Fibroblast of lung (primary cell): ENCODE results near the gene PHTF1.

Experiments
- CTCF ChIP-seq, 2 donors: IDR thresholded peaks in 1 of 2; conservative IDR thresholded peaks in 1 of 2; 1 replicate in 1 of 2; 2 replicates in 1 of 2; pipeline ENCODE4 v1.5.1; 2011 to 2012; ENCODE audit warnings: low read length in 2 of 2, control low read depth in 1 of 2, inconsistent platforms in 1 of 2, low read depth in 1 of 2, mild to moderate bottlenecking in 1 of 2
- EZH2 ChIP-seq: IDR thresholded peaks from 2 replicates; pipeline ENCODE4 v1.5.1; 2012; ENCODE audit warnings: low read length, control low read depth, mild to moderate bottlenecking; ENCODE audit errors: missing control alignments

GRCh38 chr1:113691184-113691583 is 68.1 kb downstream of the PHTF1 start:
- TF ChIP-seq CTCF (conservative IDR thresholded peaks at IDR 0.05 in 1 of 2, IDR thresholded peaks at IDR 0.05 in 1 of 2; ENCODE audit: low read depth in 1 of 2, low read length in 2 of 2) (no peak), EZH2 (no peak)
